Caco-2 (cell line): ENCODE data around the gene SDR39U1. TPM values are rescaled to one million over a fixed set of nuclear protein-coding genes. Genes with fewer than 3 reads are reported as not detected.

Experiments used
- BruUV-seq: library from RNA; stranded (reverse); fragments of 400-500 nt; replicated peaks from 2 replicates; lab custom pipeline; 2021; lab: Mats Ljungman, UMichigan
- CTCF ChIA-PET: fragments of 300-600 bp; sonication (Branson Sonifier 250); formaldehyde crosslinking; loops from one replicate; lab custom pipeline; 2022; ENCODE audit warnings: antibody characterized with exemption; lab: Charles Lee
- POLR2A ChIA-PET: fragments of 300-600 bp; sonication (Branson Sonifier 250); formaldehyde crosslinking; loops from one replicate; lab custom pipeline; 2022; ENCODE audit warnings: antibody characterized with exemption; lab: Charles Lee
- DNase-seq, 2 experiments: peaks; one replicate each; pipeline versions ENCODE4 v3.0.0 to v3.0.0-alpha.2; 2020 to 2022
- H3K27me3 ChIP-seq: replicated peaks from 2 replicates; pipeline ENCODE4 v1.6.0; 2011; ENCODE audit warnings: low read length; ENCODE audit not compliant: control insufficient read depth, insufficient read depth
- H3K36me3 ChIP-seq: 2 replicates; pipeline ENCODE4 v1.5.1; 2011; ENCODE audit warnings: low read length; ENCODE audit not compliant: control insufficient read depth, insufficient read depth
- H3K4me1 ChIP-seq: fragments of 250-450 bp; sonication (Bioruptor Pico); 2 replicates; pipeline ENCODE4 v1.5.1; 2020; ENCODE audit warnings: mild to moderate bottlenecking
- H3K4me3 ChIP-seq: 2 replicates; pipeline ENCODE4 v1.5.1; 2011; ENCODE audit warnings: low read depth, mild to moderate bottlenecking, control low read depth, low read length
- H3K9me3 ChIP-seq: fragments of 250-450 bp; sonication (Bioruptor Pico); 2 replicates; pipeline ENCODE4 v1.5.1; 2020; ENCODE audit warnings: mild to moderate bottlenecking, moderate library complexity
- H3K27ac Mint-ChIP-seq: one replicate; pipeline ENCODE4 v1.8.0; 2022; ENCODE audit warnings: mixed read lengths; ENCODE audit not compliant: unreplicated experiment
- H3K27me3 Mint-ChIP-seq: one replicate; pipeline ENCODE4 v1.8.0; 2022; ENCODE audit warnings: mixed read lengths; ENCODE audit not compliant: insufficient read depth, unreplicated experiment
- H3K36me3 Mint-ChIP-seq: one replicate; pipeline ENCODE4 v1.8.0; 2022; ENCODE audit warnings: mild to moderate bottlenecking, mixed read lengths; ENCODE audit not compliant: insufficient read depth, unreplicated experiment
- H3K4me1 Mint-ChIP-seq: one replicate; pipeline ENCODE4 v1.8.0; 2022; ENCODE audit warnings: low read depth, mixed read lengths; ENCODE audit not compliant: unreplicated experiment
- H3K4me3 Mint-ChIP-seq: one replicate; pipeline ENCODE4 v1.8.0; 2022; ENCODE audit warnings: mild to moderate bottlenecking, moderate library complexity, mixed read lengths; ENCODE audit not compliant: unreplicated experiment
- H3K9me3 Mint-ChIP-seq: one replicate; pipeline ENCODE4 v1.8.0; 2022; ENCODE audit warnings: mixed read lengths; ENCODE audit not compliant: unreplicated experiment
- CTCF ChIP-seq, 2 experiments: fragments of 200-600 bp in 1 of 2; IDR thresholded peaks; 1 replicate in 1 of 2; 2 replicates in 1 of 2; pipeline versions ENCODE4 v1.5.1 to v1.8.0; 2011 to 2022; ENCODE audit warnings: antibody characterized with exemption in 1 of 2, control low read depth in 1 of 2, inconsistent platforms in 1 of 2, low read depth in 1 of 2, low read length in 1 of 2, mild to moderate bottlenecking in 1 of 2, moderate library complexity in 1 of 2; ENCODE audit not compliant: insufficient read depth in 1 of 2, severe bottlenecking in 1 of 2, unreplicated experiment in 1 of 2
- intact Hi-C: fragments of 100-400 bp; cut with micrococcal nuclease; formaldehyde crosslinking; loops from one replicate; pipeline ENCODE4 v1.10.0; 2022; ENCODE audit not compliant: unreplicated experiment
- total RNA-seq: library from RNA; stranded (reverse); gene quantifications from 2 replicates; pipeline ENCODE4 v1.2.3, GENCODE V29; 2022

The SDR39U1 gene
- total RNA-seq, 1 experiment from 2014 or later = 44.1 TPM

- Mint-ChIP-seq H3K27ac (no peak overlapping the region), H3K27me3 (no peaks in the 10 kb centered on the region), H3K36me3 (peaks cover 52% of the 10 kb centered on the region), H3K9me3 (no peaks in the 10 kb centered on the region), H3K4me3 (no peak overlapping the region), H3K4me1 (peaks cover 21% of the 10 kb centered on the region)
- Histone ChIP-seq H3K27me3 (no peaks in the 10 kb centered on the region), H3K9me3 (no peaks in the 10 kb centered on the region), H3K4me3 (no peak overlapping the region), H3K36me3 (peaks cover 7% of the 10 kb centered on the region), H3K4me1 (peaks cover 1% of the 10 kb centered on the region)
- CTCF ChIA-PET = interaction anchor here (0.9 to 4.1 kb wide), 5 partner anchors 9 to 137 kb away, joined by 3 to 37 read pairs (median 5); no protein-coding TSS in a partner anchor
- POLR2A ChIA-PET = interaction anchor here (0.5 kb wide), 1 partner anchor 107 kb away, joined by 3 read pairs; no protein-coding TSS in a partner anchor
- peak; percentile 80 to 82 for TF ChIP-seq CTCF (IDR thresholded peaks at IDR 0.05; ENCODE audit: insufficient read depth in 1 of 2, low read depth in 1 of 2, low read length in 1 of 2, severe bottlenecking in 1 of 2, unreplicated experiment in 1 of 2)
- no TSS peak for BruUV-seq
- DNase-seq = peak in 1 of 2 experiments; percentile 65
- intact Hi-C loops = loop anchor here (1.0 to 2.0 kb wide), 4 partner anchors 71 to 194 kb away; partner anchors contain the start of gene TINF2
These were observed 6.1 kb downstream of the SDR39U1 start for GRCh38 chr14:24436355-24437019.

- peaks cover 7% of the 10 kb centered on the region for H3K4me1 ChIP-seq
- no peaks in the 10 kb centered on the region for H3K27me3 ChIP-seq
- no peak overlapping the region for H3K4me3 Mint-ChIP-seq
- intact Hi-C loops = loop anchor here (1.0 to 2.0 kb wide), 4 partner anchors 71 to 193 kb away; partner anchors contain the start of gene TINF2
- ChIA-PET POLR2A (interaction anchor here (0.7 kb wide), 1 partner anchor 69 kb away, joined by 5 read pairs; no protein-coding TSS in a partner anchor), CTCF (interaction anchor here (0.9 to 4.1 kb wide), 4 partner anchors 9 to 137 kb away, joined by 3 to 37 read pairs (median 14); no protein-coding TSS in a partner anchor)
- BruUV-seq = no TSS peak
- no peaks in the 10 kb centered on the region for H3K9me3 ChIP-seq
- H3K9me3 Mint-ChIP-seq = no peaks in the 10 kb centered on the region
- TF ChIP-seq CTCF (IDR thresholded peaks at IDR 0.05; ENCODE audit: insufficient read depth in 1 of 2, low read depth in 1 of 2, low read length in 1 of 2, severe bottlenecking in 1 of 2, unreplicated experiment in 1 of 2) = no peak
- no peak overlapping the region for H3K4me3 ChIP-seq
- H3K27me3 Mint-ChIP-seq = no peaks in the 10 kb centered on the region
- H3K36me3 Mint-ChIP-seq = peaks cover 53% of the 10 kb centered on the region
- no peak for DNase-seq
- H3K4me1 Mint-ChIP-seq = peaks cover 21% of the 10 kb centered on the region
- H3K27ac Mint-ChIP-seq = no peak overlapping the region
- peaks cover 7% of the 10 kb centered on the region for H3K36me3 ChIP-seq
These were observed 6.6 kb downstream of the SDR39U1 start for GRCh38 chr14:24435998-24436354.

- H3K9me3 Mint-ChIP-seq = no peaks in the 10 kb centered on the region
- H3K4me1 Mint-ChIP-seq = peaks cover 14% of the 10 kb centered on the region
- no peak overlapping the region for H3K4me3 Mint-ChIP-seq
- ChIA-PET CTCF (interaction anchor here (0.9 to 4.1 kb wide), 3 partner anchors 8 to 136 kb away, joined by 3 to 37 read pairs (median 5); no protein-coding TSS in a partner anchor), POLR2A (interaction anchor here (0.7 kb wide), 1 partner anchor 69 kb away, joined by 5 read pairs; no protein-coding TSS in a partner anchor)
- peaks cover 7% of the 10 kb centered on the region for H3K36me3 ChIP-seq
- H3K36me3 Mint-ChIP-seq = peaks cover 48% of the 10 kb centered on the region
- no peaks in the 10 kb centered on the region for H3K9me3 ChIP-seq
- TF ChIP-seq CTCF (IDR thresholded peaks at IDR 0.05; ENCODE audit: insufficient read depth in 1 of 2, low read depth in 1 of 2, low read length in 1 of 2, severe bottlenecking in 1 of 2, unreplicated experiment in 1 of 2) = no peak
- H3K27ac Mint-ChIP-seq = no peak overlapping the region
- H3K4me3 ChIP-seq = no peak overlapping the region
- peaks cover 13% of the 10 kb centered on the region for H3K4me1 ChIP-seq
- no TSS peak for BruUV-seq
- no peak for DNase-seq
- H3K27me3 Mint-ChIP-seq = no peaks in the 10 kb centered on the region
- no peaks in the 10 kb centered on the region for H3K27me3 ChIP-seq
- intact Hi-C loops = no loop called here
These were observed 7.3 kb downstream of the SDR39U1 start for GRCh38 chr14:24435192-24435810.
